GM12873 (cell line): Measurements from ENCODE around the gene TRIM32.

Experiments used
- CTCF ChIP-seq: IDR thresholded peaks from 2 replicates; pipeline ENCODE4 v1.5.1; 2012; ENCODE audit warnings: low read depth, mild to moderate bottlenecking, moderate library complexity, low read length, control low read depth; ENCODE audit not compliant: insufficient read depth; ENCODE audit errors: missing control alignments

The TRIM32 gene

GRCh38 chr9:116700882-116701865 lies 14.1 kb downstream of the TRIM32 start:
- TF ChIP-seq CTCF = no peak

GRCh38 chr9:116701940-116702642 lies 15.0 kb downstream of the TRIM32 start:
- no peak for TF ChIP-seq CTCF

GRCh38 chr9:116703634-116704033 lies 16.5 kb downstream of the TRIM32 start:
- no peak for TF ChIP-seq CTCF

GRCh38 chr9:116704470-116704869 lies 17.4 kb downstream of the TRIM32 start:
- no peak for TF ChIP-seq CTCF

GRCh38 chr9:116705531-116705930 lies 18.4 kb downstream of the TRIM32 start:
- TF ChIP-seq CTCF = no peak

GRCh38 chr9:116706310-116707290 lies 19.5 kb downstream of the TRIM32 start:
- TF ChIP-seq CTCF = no peak
